ENCODE results near the gene XAGE1B. TPM values are rescaled to one million over a fixed set of nuclear protein-coding genes. Genes with fewer than 3 reads are reported as not detected.

Gene XAGE1B, protein sequence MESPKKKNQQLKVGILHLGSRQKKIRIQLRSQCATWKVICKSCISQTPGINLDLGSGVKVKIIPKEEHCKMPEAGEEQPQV
- total RNA-seq (ENCODE audit: low replicate concordance) = not detected in 2 replicates

DNA sequence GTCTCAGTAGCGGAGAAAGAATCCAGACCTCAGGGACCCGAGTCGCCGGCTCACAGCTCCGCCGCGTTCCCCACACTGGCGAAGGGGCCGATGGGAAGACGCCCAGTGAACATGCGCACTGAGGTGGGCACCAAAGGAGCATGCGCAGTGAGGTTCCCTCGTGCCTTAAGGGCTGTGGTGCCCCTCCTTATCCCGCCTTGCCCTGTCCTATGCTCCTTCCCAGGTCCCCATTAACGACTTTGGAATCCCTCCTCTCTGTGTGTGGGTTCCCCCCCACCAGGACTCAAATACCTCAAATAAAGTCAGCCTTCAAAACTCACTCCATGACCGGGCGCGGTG lies at the start of gene XAGE1B:
Gene XAGE1B, minus strand, starts transcription at position 77 of the 339 bp plus-strand sequence. CDS start 1,536 bp downstream, outside the sequence.

DNA sequence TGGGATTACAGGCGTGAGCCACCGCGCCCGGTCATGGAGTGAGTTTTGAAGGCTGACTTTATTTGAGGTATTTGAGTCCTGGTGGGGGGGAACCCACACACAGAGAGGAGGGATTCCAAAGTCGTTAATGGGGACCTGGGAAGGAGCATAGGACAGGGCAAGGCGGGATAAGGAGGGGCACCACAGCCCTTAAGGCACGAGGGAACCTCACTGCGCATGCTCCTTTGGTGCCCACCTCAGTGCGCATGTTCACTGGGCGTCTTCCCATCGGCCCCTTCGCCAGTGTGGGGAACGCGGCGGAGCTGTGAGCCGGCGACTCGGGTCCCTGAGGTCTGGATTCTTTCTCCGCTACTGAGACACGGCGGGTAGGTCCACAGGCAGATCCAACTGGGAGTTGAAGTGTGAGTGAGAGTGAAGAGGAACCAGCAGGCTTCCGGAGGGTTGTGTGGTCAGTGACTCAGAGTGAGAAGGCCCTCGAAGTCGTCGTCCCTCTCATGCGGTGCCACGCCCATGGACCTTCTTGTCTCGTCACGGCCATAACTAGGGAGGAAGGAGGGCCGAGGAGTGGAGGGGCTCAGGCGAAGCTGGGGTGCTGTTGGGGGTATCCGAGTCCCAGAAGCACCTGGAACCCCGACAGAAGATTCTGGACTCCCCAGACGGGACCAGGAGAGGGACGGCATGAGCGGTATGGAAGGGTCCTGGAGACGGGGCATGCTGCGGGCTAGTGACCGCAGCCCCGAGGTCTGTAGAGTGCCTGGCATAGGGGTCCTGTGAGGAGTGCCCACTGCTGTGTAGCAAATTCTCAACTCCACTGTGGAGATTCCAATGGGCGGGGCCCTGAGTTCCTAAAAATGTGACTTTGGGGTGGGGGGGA lies 21.1 kb downstream of the XAGE1B start, which contains the start of gene XAGE1A:
Gene XAGE1A, plus strand, starts transcription at position 264 of the 874 bp plus-strand sequence. CDS start 1,554 bp downstream, outside the sequence.

Other genes with a start within 250 kb of the XAGE1B start
- gene XAGE2, start 148.0 kb downstream of the XAGE1B start, total RNA-seq (ENCODE audit: low replicate concordance) = not detected in 2 replicates
- not detected in 2 replicates for gene XAGE1A, start 21.3 kb downstream of the XAGE1B start, total RNA-seq (ENCODE audit: low replicate concordance)
- gene SSX7, start 137.8 kb upstream of the XAGE1B start, total RNA-seq (ENCODE audit: low replicate concordance) = not detected in 2 replicates
- gene SSX2, start 190.1 kb upstream of the XAGE1B start, total RNA-seq (ENCODE audit: low replicate concordance) = not detected in 2 replicates
- gene SSX2B, start 234.2 kb upstream of the XAGE1B start, total RNA-seq (ENCODE audit: low replicate concordance) = not detected in 2 replicates

All from smooth muscle cell of the coronary artery (primary cell).